HEK293 (cell line): ENCODE measurements around the gene EPS8L3.

Source experiments
- CTCF ChIP-seq: fragments of 450-650 bp; formaldehyde crosslinking; IDR thresholded peaks from 2 replicates; pipeline ENCODE4 v1.5.1; 2016; ENCODE audit warnings: missing biosample characterization, missing genetic modification characterization
- KLF16 ChIP-seq: fragments of 450-650 bp; formaldehyde crosslinking; IDR thresholded peaks from 2 replicates; pipeline ENCODE4 v1.5.1; 2017; ENCODE audit warnings: missing biosample characterization, missing genetic modification characterization
- YY1 ChIP-seq: fragments of 450-650 bp; formaldehyde crosslinking; IDR thresholded peaks from 2 replicates; pipeline ENCODE4 v1.5.1; 2018; ENCODE audit warnings: missing biosample characterization, missing genetic modification characterization
- ZNF132 ChIP-seq: fragments of 450-650 bp; formaldehyde crosslinking; IDR thresholded peaks from 2 replicates; pipeline ENCODE4 v1.5.1; 2017; ENCODE audit warnings: missing biosample characterization, missing genetic modification characterization, borderline replicate concordance
- ZNF184 ChIP-seq: fragments of 450-650 bp; IDR thresholded peaks from 2 replicates; pipeline ENCODE4 v1.5.1; 2018; ENCODE audit warnings: missing biosample characterization, mild to moderate bottlenecking, missing genetic modification characterization
- ZNF76 ChIP-seq: fragments of 450-650 bp; formaldehyde crosslinking; IDR thresholded peaks from 2 replicates; pipeline ENCODE4; 2016; ENCODE audit warnings: low read depth, missing biosample characterization, missing genetic modification characterization, borderline replicate concordance
- ZNF768 ChIP-seq: fragments of 450-650 bp; formaldehyde crosslinking; IDR thresholded peaks from 2 replicates; pipeline ENCODE4 v1.5.1; 2018; ENCODE audit warnings: missing biosample characterization, mild to moderate bottlenecking, missing genetic modification characterization
- TF ChIP-seq, protein P1 (sequence below): fragments of 450-650 bp; formaldehyde crosslinking; IDR thresholded peaks from 2 replicates; pipeline ENCODE4 v1.5.1; 2016; ENCODE audit warnings: missing biosample characterization, missing genetic modification characterization
- TF ChIP-seq, protein P2 (sequence below): fragments of 450-650 bp; IDR thresholded peaks from 2 replicates; pipeline ENCODE4 v1.5.1; 2018; ENCODE audit warnings: missing biosample characterization, missing genetic modification characterization

GRCh38 chr1:109812691-109813393, 49.1 kb upstream of the EPS8L3 start:
- TF ChIP-seq, protein P1, sequence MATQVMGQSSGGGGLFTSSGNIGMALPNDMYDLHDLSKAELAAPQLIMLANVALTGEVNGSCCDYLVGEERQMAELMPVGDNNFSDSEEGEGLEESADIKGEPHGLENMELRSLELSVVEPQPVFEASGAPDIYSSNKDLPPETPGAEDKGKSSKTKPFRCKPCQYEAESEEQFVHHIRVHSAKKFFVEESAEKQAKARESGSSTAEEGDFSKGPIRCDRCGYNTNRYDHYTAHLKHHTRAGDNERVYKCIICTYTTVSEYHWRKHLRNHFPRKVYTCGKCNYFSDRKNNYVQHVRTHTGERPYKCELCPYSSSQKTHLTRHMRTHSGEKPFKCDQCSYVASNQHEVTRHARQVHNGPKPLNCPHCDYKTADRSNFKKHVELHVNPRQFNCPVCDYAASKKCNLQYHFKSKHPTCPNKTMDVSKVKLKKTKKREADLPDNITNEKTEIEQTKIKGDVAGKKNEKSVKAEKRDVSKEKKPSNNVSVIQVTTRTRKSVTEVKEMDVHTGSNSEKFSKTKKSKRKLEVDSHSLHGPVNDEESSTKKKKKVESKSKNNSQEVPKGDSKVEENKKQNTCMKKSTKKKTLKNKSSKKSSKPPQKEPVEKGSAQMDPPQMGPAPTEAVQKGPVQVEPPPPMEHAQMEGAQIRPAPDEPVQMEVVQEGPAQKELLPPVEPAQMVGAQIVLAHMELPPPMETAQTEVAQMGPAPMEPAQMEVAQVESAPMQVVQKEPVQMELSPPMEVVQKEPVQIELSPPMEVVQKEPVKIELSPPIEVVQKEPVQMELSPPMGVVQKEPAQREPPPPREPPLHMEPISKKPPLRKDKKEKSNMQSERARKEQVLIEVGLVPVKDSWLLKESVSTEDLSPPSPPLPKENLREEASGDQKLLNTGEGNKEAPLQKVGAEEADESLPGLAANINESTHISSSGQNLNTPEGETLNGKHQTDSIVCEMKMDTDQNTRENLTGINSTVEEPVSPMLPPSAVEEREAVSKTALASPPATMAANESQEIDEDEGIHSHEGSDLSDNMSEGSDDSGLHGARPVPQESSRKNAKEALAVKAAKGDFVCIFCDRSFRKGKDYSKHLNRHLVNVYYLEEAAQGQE: no peak
- TF ChIP-seq, protein P2, sequence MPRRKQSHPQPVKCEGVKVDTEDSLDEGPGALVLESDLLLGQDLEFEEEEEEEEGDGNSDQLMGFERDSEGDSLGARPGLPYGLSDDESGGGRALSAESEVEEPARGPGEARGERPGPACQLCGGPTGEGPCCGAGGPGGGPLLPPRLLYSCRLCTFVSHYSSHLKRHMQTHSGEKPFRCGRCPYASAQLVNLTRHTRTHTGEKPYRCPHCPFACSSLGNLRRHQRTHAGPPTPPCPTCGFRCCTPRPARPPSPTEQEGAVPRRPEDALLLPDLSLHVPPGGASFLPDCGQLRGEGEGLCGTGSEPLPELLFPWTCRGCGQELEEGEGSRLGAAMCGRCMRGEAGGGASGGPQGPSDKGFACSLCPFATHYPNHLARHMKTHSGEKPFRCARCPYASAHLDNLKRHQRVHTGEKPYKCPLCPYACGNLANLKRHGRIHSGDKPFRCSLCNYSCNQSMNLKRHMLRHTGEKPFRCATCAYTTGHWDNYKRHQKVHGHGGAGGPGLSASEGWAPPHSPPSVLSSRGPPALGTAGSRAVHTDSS: peak; percentile 63; the same call in 1 of the 2 replicates
- no peak for TF ChIP-seq CTCF (tag by site-specific recombination)
- TF ChIP-seq ZNF184 (tag by site-specific recombination): no peak
- no peak for TF ChIP-seq ZNF132
- no peak for TF ChIP-seq ZNF76 (tag by site-specific recombination)
- no peak for TF ChIP-seq KLF16 (tag by site-specific recombination)
- no peak for TF ChIP-seq YY1
- TF ChIP-seq ZNF768 (tag by site-specific recombination): no peak
